Left kidney (tissue), 2 donors: ENCODE data around the gene EML1. TPM values are rescaled to one million over a fixed set of nuclear protein-coding genes. Genes with fewer than 3 reads are reported as not detected.
"Not testable (repeated sequence)": the region's sequence is repeated elsewhere in the genome, so short reads cannot be mapped to it uniquely, and the experiment has no call there.

ENCODE experiments used
- DNase-seq: peaks from one replicate; pipeline ENCODE4 v3.0.0-alpha.2; 2013
- polyA plus RNA-seq: library from polyadenylated mRNA; unstranded; fragments of 120-200 nt; gene quantifications from one replicate; pipeline ENCODE4 v1.2.1, GENCODE V29; 2013; ENCODE audit not compliant: insufficient read length

The EML1 gene
- polyA plus RNA-seq, 1 donor = 38.5 TPM

GRCh38 chr14:99936056-99936455 is 142.8 kb downstream of the EML1 start:
- no peak for DNase-seq

GRCh38 chr14:99936738-99937474 is 143.7 kb downstream of the EML1 start:
- DNase-seq = no peak

GRCh38 chr14:99937475-99938244 is 144.4 kb downstream of the EML1 start:
- DNase-seq = no peak

GRCh38 chr14:99938376-99938775 is 145.2 kb downstream of the EML1 start:
- no peak for DNase-seq

- DNase-seq = no peak
Observed at GRCh38 chr14:99938896-99939295, 145.7 kb downstream of the EML1 start.

- DNase-seq = no peak
Observed at GRCh38 chr14:99939421-99939820, 146.2 kb downstream of the EML1 start.

GRCh38 chr14:99940064-99940463 is 146.9 kb downstream of the EML1 start:
- no peak for DNase-seq

GRCh38 chr14:99941211-99941610 is 148.0 kb downstream of the EML1 start:
- no peak for DNase-seq

GRCh38 chr14:99943620-99944019 is 150.4 kb downstream of the EML1 start:
- no peak for DNase-seq

- DNase-seq = no peak
Observed at GRCh38 chr14:99944241-99944651, 151.0 kb downstream of the EML1 start.

GRCh38 chr14:99945732-99946651 is 152.8 kb downstream of the EML1 start:
- DNase-seq = no peak

GRCh38 chr14:99946652-99947489 is 153.7 kb downstream of the EML1 start:
- DNase-seq = no peak

GRCh38 chr14:99947695-99948094 is 154.5 kb downstream of the EML1 start:
- DNase-seq = no peak

GRCh38 chr14:99949011-99949732 is 156.0 kb downstream of the EML1 start:
- DNase-seq = not testable (repeated sequence)

- no peak for DNase-seq
Observed at GRCh38 chr14:99950181-99950580, 157.0 kb downstream of the EML1 start.

- DNase-seq = no peak
Observed at GRCh38 chr14:99951085-99951484, 157.9 kb downstream of the EML1 start.

GRCh38 chr14:99952039-99952438 is 158.8 kb downstream of the EML1 start:
- no peak for DNase-seq

- DNase-seq = no peak
Observed at GRCh38 chr14:99952453-99952852, 159.2 kb downstream of the EML1 start.

- DNase-seq = no peak
Observed at GRCh38 chr14:99955826-99956455, 162.7 kb downstream of the EML1 start.

GRCh38 chr14:99958380-99958779 is 165.2 kb downstream of the EML1 start:
- no peak for DNase-seq
